Neural crest cell (in vitro differentiated cells): ENCODE results near the gene TRIO. TPM values are rescaled to one million over a fixed set of nuclear protein-coding genes. Genes with fewer than 3 reads are reported as not detected.
A peak's percentile ranks its signal among the peaks of the same experiment; 100 is the strongest.

ENCODE experiments used
- DNase-seq: peaks from one replicate; pipeline ENCODE4 v3.0.0; 2021; ENCODE audit warnings: low read depth, mixed read lengths, low spot score
- H3K27ac Mint-ChIP-seq: one replicate; pipeline ENCODE4 v1.8.0; 2021; ENCODE audit warnings: mild to moderate bottlenecking, mixed read lengths; ENCODE audit not compliant: unreplicated experiment
- H3K27me3 Mint-ChIP-seq: 2 replicates; pipeline ENCODE4 v1.8.0; 2021; ENCODE audit warnings: low read depth, mild to moderate bottlenecking, mixed read lengths
- H3K36me3 Mint-ChIP-seq: 2 replicates; pipeline ENCODE4 v1.8.0; 2021; ENCODE audit warnings: low read depth, mild to moderate bottlenecking, mixed read lengths
- H3K4me1 Mint-ChIP-seq: 2 replicates; pipeline ENCODE4 v1.8.0; 2021; ENCODE audit warnings: mixed read lengths
- H3K4me3 Mint-ChIP-seq: one replicate; pipeline ENCODE4 v1.8.0; 2021; ENCODE audit warnings: mild to moderate bottlenecking, mixed read lengths
- H3K9me3 Mint-ChIP-seq: 2 replicates; pipeline ENCODE4 v1.8.0; 2021; ENCODE audit warnings: mixed read lengths
- total RNA-seq: library from RNA; stranded (reverse); gene quantifications from 2 replicates; pipeline ENCODE4 v1.2.1, GENCODE V29; 2021
- TF ChIP-seq, protein P1 (sequence below): fragments of 200-600 bp; sonication (generic); conservative IDR thresholded peaks from 2 replicates; pipeline ENCODE4 v1.5.0; 2021; ENCODE audit warnings: antibody characterized with exemption, mild to moderate bottlenecking

The TRIO gene
- total RNA-seq, 1 donor from 2014 or later, result 134 TPM

DNA sequence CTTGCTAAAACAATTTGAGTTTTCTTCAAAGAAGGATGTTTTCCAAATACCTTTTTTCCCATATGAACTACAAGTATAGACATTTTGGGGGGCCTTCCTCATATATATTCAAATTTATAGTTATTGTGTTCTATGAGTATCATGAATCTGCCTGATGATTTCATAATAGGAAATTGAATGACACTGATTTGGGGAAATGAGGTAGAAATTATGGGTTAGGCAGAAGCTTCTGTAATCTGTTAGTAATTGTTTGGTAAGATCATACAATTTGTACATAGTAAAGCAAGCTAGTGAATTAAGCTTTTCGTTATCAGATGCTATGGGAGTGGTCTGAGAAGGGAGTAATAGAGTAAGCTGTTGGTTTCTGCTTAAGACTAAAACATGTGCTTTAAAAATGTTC lies 98.0 kb downstream of the TRIO start:
- Mint-ChIP-seq H3K27me3 (no peaks in the 10 kb centered on the region), H3K36me3 (no peaks in the 10 kb centered on the region), H3K9me3 (no peaks in the 10 kb centered on the region), H3K27ac (no peak overlapping the region), H3K4me3 (no peak overlapping the region), H3K4me1 (peaks cover 46% of the 10 kb centered on the region)
- TF ChIP-seq, protein P1, sequence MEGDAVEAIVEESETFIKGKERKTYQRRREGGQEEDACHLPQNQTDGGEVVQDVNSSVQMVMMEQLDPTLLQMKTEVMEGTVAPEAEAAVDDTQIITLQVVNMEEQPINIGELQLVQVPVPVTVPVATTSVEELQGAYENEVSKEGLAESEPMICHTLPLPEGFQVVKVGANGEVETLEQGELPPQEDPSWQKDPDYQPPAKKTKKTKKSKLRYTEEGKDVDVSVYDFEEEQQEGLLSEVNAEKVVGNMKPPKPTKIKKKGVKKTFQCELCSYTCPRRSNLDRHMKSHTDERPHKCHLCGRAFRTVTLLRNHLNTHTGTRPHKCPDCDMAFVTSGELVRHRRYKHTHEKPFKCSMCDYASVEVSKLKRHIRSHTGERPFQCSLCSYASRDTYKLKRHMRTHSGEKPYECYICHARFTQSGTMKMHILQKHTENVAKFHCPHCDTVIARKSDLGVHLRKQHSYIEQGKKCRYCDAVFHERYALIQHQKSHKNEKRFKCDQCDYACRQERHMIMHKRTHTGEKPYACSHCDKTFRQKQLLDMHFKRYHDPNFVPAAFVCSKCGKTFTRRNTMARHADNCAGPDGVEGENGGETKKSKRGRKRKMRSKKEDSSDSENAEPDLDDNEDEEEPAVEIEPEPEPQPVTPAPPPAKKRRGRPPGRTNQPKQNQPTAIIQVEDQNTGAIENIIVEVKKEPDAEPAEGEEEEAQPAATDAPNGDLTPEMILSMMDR, result no peak
- no peak for DNase-seq

DNA sequence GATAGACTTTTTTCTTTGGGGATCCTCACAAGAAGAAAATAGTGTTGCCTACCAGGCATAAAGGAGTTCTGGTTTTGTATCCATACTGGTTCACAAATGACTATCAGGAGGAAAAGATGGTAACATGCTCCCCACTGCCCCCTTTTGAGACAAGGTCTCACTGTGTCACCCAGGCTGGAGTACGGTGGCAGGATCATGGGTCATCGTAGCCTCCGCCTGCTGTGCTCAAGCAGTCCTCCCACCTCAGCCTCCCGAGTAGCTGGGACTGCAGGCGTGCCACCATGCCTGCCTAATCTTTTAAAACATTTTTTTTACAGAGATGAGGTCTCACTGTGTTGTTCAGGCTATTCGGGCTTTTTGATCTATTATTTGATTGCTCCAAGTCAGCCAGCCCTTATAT lies 99.3 kb downstream of the TRIO start:
- Mint-ChIP-seq H3K4me1 (peaks cover 54% of the 10 kb centered on the region), H3K9me3 (no peaks in the 10 kb centered on the region), H3K4me3 (no peak overlapping the region), H3K36me3 (no peaks in the 10 kb centered on the region), H3K27ac (no peak overlapping the region), H3K27me3 (no peaks in the 10 kb centered on the region)
- TF ChIP-seq, protein P1, result no peak
- DNase-seq, result no peak

DNA sequence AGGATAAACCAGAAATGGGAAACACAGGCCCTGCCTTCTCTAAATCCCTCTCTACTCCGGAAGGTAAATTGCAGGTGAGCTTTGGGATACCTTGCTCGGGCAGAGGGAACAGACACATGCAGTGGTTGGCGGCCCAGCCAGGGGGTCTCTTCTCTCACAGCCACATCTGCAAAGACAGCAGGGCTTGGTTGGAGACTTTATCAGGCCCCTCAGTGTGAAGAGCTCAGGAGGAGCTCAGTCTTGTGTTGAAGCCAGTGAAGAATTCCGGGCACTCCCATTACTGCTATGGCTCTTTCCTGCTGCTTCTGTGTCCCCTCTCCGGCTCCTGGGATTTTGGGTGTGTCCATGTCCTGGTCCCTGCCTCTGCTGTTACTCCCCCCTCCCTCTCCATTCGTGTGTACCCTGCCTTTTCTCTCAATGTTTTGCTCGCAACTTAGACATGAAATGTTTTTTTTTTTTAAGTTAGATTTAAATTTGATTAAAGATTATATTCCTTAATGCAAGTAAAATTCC lies 99.8 kb downstream of the TRIO start:
- no peak overlapping the region for H3K4me3 Mint-ChIP-seq
- peaks cover 53% of the 10 kb centered on the region for H3K4me1 Mint-ChIP-seq
- H3K27me3 Mint-ChIP-seq, result no peaks in the 10 kb centered on the region
- TF ChIP-seq, protein P1, result no peak
- H3K36me3 Mint-ChIP-seq, result no peaks in the 10 kb centered on the region
- H3K9me3 Mint-ChIP-seq, result no peaks in the 10 kb centered on the region
- no peak for DNase-seq
- H3K27ac Mint-ChIP-seq, result no peak overlapping the region

DNA sequence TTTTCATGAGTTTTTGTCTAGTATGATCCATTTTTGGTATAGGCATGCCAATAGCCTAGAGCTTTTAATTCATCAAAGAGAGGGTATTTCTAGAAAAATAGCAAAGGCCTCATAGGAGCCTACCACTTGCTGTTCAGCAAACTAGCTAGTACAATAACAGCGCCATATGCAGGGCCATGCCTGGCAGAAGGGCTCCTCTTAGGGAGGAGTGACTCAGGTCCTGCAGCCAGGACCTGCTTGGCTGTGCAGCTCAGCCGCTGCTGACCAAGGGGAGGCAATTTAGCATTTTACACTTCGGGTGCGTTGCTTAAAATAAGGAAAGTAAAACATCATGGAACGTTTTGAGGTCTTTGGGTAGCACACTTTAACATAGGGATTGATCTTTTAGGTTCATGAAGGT lies 100.6 kb downstream of the TRIO start:
- Mint-ChIP-seq H3K27ac (no peak overlapping the region), H3K9me3 (no peaks in the 10 kb centered on the region), H3K36me3 (no peaks in the 10 kb centered on the region), H3K27me3 (no peaks in the 10 kb centered on the region), H3K4me1 (peaks cover 55% of the 10 kb centered on the region), H3K4me3 (no peak overlapping the region)
- DNase-seq, result no peak
- TF ChIP-seq, protein P1, result no peak

DNA sequence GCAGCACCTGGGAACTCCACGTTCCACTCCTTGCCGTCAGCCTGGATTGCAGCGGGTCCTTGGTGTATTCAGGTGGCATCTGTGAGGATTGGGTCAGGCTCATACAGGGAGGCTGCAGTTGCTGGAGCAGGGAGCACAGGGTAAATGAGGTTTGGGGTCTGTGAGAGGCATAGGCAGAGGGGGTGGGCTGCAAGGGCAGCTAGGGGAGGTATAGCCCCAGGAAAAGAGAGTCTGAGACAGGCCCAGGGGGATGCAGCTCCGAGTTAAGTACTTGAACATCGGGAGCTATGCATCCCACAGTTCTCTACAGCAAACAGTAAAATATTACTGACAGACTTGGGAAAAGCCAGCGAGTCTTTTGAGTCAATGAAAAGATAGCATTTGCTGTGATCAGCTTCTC lies 101.6 kb downstream of the TRIO start:
- Mint-ChIP-seq H3K27me3 (no peaks in the 10 kb centered on the region), H3K36me3 (no peaks in the 10 kb centered on the region), H3K9me3 (no peaks in the 10 kb centered on the region), H3K4me3 (no peak overlapping the region), H3K27ac (peak overlapping the region; percentile 92), H3K4me1 (peaks cover 55% of the 10 kb centered on the region)
- no peak for DNase-seq
- TF ChIP-seq, protein P1, result no peak
